ENCODE data around the gene UBE2H. TPM values are rescaled to one million over a fixed set of nuclear protein-coding genes. Genes with fewer than 3 reads are reported as not detected.
"Not testable (repeated sequence)": the region's sequence is repeated elsewhere in the genome, so short reads cannot be mapped to it uniquely, and the experiment has no call there.

The UBE2H gene
- polyA plus RNA-seq, 1 donor, result 45.5 TPM

DNA sequence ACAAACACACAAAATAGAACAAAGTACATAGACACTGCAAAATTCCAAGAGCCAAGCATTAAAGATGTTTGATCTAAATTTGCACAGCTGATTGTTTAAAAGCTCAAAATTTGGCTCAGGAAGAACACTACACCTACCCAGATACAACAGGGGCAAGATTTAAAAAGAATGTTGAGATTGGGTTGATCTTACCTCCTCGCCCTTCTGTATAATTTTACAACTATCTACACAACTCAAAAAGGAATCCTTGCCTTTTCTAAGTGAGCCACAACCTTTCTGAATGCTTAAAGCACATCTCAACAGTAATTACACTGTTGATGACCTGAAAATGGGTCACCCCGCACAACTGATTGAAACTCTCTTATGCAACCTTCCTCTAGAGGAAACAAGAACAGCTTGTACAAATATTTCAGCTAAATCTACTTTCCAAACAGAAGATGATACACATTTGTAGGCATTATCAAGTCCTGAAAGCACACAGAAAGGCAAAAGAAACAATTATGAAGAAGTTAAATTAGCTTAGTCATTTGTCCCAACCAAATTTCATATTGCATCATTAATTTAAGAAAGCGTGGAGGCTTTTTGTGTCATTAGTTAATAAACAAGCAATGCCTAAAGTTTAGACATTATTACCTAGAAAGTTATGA, 75.5 kb downstream of the UBE2H start:
- Histone ChIP-seq H3K4me1 (ENCODE audit: control insufficient read depth, insufficient read depth, low read length) (no peaks in the 10 kb centered on the region), H3K9me3 (ENCODE audit: control insufficient read depth, low read depth, low read length) (no peaks in the 10 kb centered on the region)
- WGBS (ENCODE audit: insufficient coverage, low lambda C conversion rate), result 92% methylated on average over 2 of the region's 3 CpGs

DNA sequence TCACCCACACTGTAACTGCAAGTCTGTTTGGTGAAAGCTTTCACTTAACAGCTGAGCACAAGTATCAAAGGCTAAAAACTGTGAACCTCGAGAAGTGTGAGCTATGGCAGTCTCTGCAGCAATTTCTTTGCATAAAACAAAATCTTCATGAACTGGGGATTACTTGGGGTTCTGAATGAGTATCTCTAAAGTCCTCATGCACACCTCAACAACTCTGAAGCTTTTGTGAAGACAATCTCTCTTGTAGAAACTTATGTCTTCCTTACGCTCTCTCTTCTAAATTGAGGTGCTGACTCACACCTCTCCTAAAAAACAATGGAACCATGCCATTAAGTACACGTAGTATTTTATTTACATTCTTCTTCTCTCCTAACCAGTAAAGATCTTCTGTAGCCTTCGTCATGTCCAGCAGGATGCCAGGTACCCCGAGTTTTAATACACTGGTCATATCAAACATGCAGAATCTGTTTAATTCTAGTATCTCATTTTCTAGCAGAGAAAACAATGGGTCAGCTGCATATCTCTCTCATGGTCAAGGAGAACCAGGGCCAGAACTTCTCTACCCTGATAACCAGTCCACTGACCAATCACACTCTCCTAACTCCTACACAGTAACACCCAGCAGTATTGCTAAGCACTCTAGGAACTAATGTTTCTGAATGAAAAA, 76.9 kb downstream of the UBE2H start:
- H3K4me3 ChIP-seq (ENCODE audit: low read length), result no peak overlapping the region
- H3K27me3 ChIP-seq (ENCODE audit: control insufficient read depth, insufficient read depth, low read length), result no peaks in the 10 kb centered on the region
- peaks cover 20% of the 10 kb centered on the region for H3K36me3 ChIP-seq (ENCODE audit: control insufficient read depth, insufficient read depth, low read length)
- H3K4me1 ChIP-seq (ENCODE audit: control insufficient read depth, insufficient read depth, low read length), result no peaks in the 10 kb centered on the region
- no peak for DNase-seq
- no peak overlapping the region for H3K27ac ChIP-seq (ENCODE audit: low read length)
- no peaks in the 10 kb centered on the region for H3K9me3 ChIP-seq (ENCODE audit: control insufficient read depth, low read depth, low read length)
- 79% methylated on average over 2 of the region's 5 CpGs for WGBS (ENCODE audit: insufficient coverage, low lambda C conversion rate)

More for the DNA sequence above, 75.5 kb downstream of the UBE2H start:
- H3K27me3 ChIP-seq (ENCODE audit: control insufficient read depth, insufficient read depth, low read length), result no peaks in the 10 kb centered on the region
- no peak overlapping the region for H3K4me3 ChIP-seq (ENCODE audit: low read length)
- peaks cover 22% of the 10 kb centered on the region for H3K36me3 ChIP-seq (ENCODE audit: control insufficient read depth, insufficient read depth, low read length)
- H3K27ac ChIP-seq (ENCODE audit: low read length), result no peak overlapping the region
- DNase-seq, result no peak

DNA sequence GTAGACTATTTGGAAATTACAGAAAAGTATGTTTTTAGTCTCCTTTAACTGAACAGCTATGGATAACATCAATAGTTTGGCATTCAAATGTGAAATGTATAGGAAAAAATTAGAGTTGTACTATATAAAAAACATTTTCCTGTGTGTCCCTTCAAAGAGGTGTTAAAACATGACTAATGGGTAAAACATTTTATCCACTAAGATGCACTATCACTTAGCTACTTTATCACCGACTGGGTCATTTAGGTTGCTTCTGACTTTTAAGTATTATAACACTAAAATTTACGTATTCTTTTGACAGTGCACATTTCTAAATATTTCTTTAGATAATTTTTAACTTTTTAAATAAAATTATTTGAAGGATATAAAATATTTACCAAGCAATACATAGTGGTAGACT, 77.6 kb downstream of the UBE2H start:
- 75% methylated on average over 2 of the region's 2 CpGs for WGBS (ENCODE audit: insufficient coverage, low lambda C conversion rate)
- no peak overlapping the region for H3K4me3 ChIP-seq (ENCODE audit: low read length)
- H3K27ac ChIP-seq (ENCODE audit: low read length), result no peak overlapping the region
- no peak for DNase-seq
- H3K36me3 ChIP-seq (ENCODE audit: control insufficient read depth, insufficient read depth, low read length), result peaks cover 23% of the 10 kb centered on the region
- no peaks in the 10 kb centered on the region for H3K9me3 ChIP-seq (ENCODE audit: control insufficient read depth, low read depth, low read length)
- no peaks in the 10 kb centered on the region for H3K27me3 ChIP-seq (ENCODE audit: control insufficient read depth, insufficient read depth, low read length)
- H3K4me1 ChIP-seq (ENCODE audit: control insufficient read depth, insufficient read depth, low read length), result no peaks in the 10 kb centered on the region

DNA sequence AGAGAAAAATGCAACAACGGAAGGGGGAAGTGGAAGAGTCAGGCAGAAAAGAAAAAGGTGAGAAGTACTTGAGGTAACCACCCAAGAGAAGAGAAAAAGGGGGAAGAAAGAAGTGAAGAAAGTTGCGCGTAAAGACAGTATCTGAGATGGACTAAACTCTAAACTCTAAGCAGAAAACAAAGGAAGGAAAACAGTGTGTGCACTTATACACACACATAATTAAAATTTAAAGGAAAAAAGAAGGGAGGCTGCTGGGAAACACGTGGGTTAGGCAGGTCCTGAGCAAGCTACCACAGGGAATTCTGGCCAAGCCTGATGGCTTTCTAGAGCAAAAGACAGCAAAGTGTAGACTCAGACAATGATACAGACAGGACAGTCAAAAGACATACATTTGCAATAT, 78.0 kb downstream of the UBE2H start:
- WGBS (ENCODE audit: insufficient coverage, low lambda C conversion rate), result 100% methylated on average over 3 of the region's 4 CpGs
- no peaks in the 10 kb centered on the region for H3K4me1 ChIP-seq (ENCODE audit: control insufficient read depth, insufficient read depth, low read length)
- H3K27ac ChIP-seq (ENCODE audit: low read length), result no peak overlapping the region

DNA sequence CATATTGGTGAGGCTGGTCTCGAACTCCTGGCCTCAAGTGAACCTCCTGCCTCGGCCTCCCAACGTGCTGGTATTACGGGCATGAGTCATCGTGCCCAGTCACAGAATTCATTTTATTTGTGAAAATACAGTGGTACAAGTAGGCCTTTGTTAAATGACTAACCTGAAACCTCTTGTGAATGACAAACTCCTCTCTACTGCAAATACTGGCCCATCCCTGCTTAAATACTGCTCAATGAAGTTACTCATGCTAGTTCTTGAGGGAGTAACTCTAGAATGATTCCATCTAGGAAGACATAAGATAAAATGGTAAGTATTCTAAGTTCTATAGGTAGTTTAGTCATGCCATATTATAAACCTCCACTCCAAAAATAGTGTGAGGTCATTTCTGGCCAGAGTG, 80.7 kb downstream of the UBE2H start:
- DNase-seq, result no peak
- H3K36me3 ChIP-seq (ENCODE audit: control insufficient read depth, insufficient read depth, low read length), result peaks cover 9% of the 10 kb centered on the region
- no peaks in the 10 kb centered on the region for H3K4me1 ChIP-seq (ENCODE audit: control insufficient read depth, insufficient read depth, low read length)
- H3K9me3 ChIP-seq (ENCODE audit: control insufficient read depth, low read depth, low read length), result no peaks in the 10 kb centered on the region
- H3K27me3 ChIP-seq (ENCODE audit: control insufficient read depth, insufficient read depth, low read length), result no peaks in the 10 kb centered on the region
- H3K4me3 ChIP-seq (ENCODE audit: low read length), result no peak overlapping the region
- H3K27ac ChIP-seq (ENCODE audit: low read length), result no peak overlapping the region
- no CpG with 5 or more reads among the region's 5 CpGs for WGBS (ENCODE audit: insufficient coverage, low lambda C conversion rate)

More for the DNA sequence above, 78.0 kb downstream of the UBE2H start:
- peaks cover 23% of the 10 kb centered on the region for H3K36me3 ChIP-seq (ENCODE audit: control insufficient read depth, insufficient read depth, low read length)
- DNase-seq, result no peak
- H3K4me3 ChIP-seq (ENCODE audit: low read length), result no peak overlapping the region
- no peaks in the 10 kb centered on the region for H3K27me3 ChIP-seq (ENCODE audit: control insufficient read depth, insufficient read depth, low read length)
- no peaks in the 10 kb centered on the region for H3K9me3 ChIP-seq (ENCODE audit: control insufficient read depth, low read depth, low read length)

DNA sequence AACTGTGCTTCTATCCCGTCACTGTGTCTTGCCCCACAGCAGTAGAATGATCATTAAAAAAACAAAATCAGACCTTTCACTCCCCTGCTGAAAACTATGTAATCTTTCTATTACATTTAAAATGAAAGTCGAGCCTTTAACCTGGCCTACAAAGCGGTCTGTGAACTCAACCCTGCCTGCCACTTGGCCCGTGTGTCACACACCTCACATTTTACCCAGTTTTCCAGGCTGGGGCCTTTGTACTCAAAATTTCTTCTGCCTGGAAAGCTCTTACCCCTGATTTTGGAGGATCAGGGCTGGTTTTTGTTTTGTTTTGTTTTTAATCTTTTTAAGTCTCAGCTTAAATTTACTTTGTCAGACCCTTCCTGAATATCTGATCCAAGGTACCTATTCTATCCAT, 82.1 kb downstream of the UBE2H start:
- H3K4me3 ChIP-seq (ENCODE audit: low read length), result no peak overlapping the region
- no peaks in the 10 kb centered on the region for H3K9me3 ChIP-seq (ENCODE audit: control insufficient read depth, low read depth, low read length)
- H3K27me3 ChIP-seq (ENCODE audit: control insufficient read depth, insufficient read depth, low read length), result no peaks in the 10 kb centered on the region
- H3K27ac ChIP-seq (ENCODE audit: low read length), result no peak overlapping the region
- peaks cover 6% of the 10 kb centered on the region for H3K36me3 ChIP-seq (ENCODE audit: control insufficient read depth, insufficient read depth, low read length)
- WGBS (ENCODE audit: insufficient coverage, low lambda C conversion rate), result 100% methylated on average over 1 of the region's 4 CpGs
- no peaks in the 10 kb centered on the region for H3K4me1 ChIP-seq (ENCODE audit: control insufficient read depth, insufficient read depth, low read length)
- DNase-seq, result no peak

DNA sequence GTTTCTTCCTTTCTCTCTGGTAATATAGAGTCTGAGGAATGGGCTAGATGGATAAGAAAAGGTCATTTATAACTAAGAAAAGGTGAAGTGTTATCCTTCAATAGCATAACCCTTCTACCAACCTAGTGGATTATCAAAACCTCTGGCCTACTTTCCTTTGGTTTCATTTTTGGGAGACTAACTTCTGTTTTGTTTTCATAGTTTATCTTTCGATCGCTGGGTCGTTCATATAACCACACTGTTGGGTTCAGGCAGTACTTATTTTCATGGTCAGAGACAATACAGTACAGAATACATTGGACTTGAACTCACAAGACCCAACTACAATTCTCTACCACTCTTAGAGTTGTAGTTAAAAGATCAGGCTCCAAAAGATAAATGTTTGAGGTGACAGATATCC, 86.5 kb downstream of the UBE2H start:
- H3K27me3 ChIP-seq (ENCODE audit: control insufficient read depth, insufficient read depth, low read length), result no peaks in the 10 kb centered on the region
- no peak overlapping the region for H3K27ac ChIP-seq (ENCODE audit: low read length)
- 100% methylated on average over 1 of the region's 3 CpGs for WGBS (ENCODE audit: insufficient coverage, low lambda C conversion rate)
- H3K9me3 ChIP-seq (ENCODE audit: control insufficient read depth, low read depth, low read length), result no peaks in the 10 kb centered on the region
- H3K4me1 ChIP-seq (ENCODE audit: control insufficient read depth, insufficient read depth, low read length), result no peaks in the 10 kb centered on the region
- peaks cover 3% of the 10 kb centered on the region for H3K36me3 ChIP-seq (ENCODE audit: control insufficient read depth, insufficient read depth, low read length)
- DNase-seq, result no peak
- H3K4me3 ChIP-seq (ENCODE audit: low read length), result no peak overlapping the region

DNA sequence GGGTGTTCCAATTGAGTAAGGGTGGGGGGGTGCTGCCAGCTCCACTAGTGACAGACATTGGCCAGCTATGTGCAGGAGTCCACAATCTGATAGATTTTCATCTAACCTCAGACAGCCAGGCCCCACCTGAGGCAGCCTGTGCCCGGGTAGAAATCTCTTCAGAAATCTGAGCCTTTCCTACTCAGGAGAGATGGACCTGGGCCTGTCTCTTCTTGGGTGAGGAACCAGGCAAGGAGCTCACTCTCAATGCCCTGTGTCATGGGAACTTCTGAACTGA, 86.9 kb downstream of the UBE2H start:
- no peaks in the 10 kb centered on the region for H3K27me3 ChIP-seq (ENCODE audit: control insufficient read depth, insufficient read depth, low read length)
- H3K27ac ChIP-seq (ENCODE audit: low read length), result no peak overlapping the region
- DNase-seq, result no peak
- H3K4me1 ChIP-seq (ENCODE audit: control insufficient read depth, insufficient read depth, low read length), result no peaks in the 10 kb centered on the region
- no peaks in the 10 kb centered on the region for H3K9me3 ChIP-seq (ENCODE audit: control insufficient read depth, low read depth, low read length)
- WGBS (ENCODE audit: insufficient coverage, low lambda C conversion rate), result no CpG with 5 or more reads among the region's 1 CpG
- H3K36me3 ChIP-seq (ENCODE audit: control insufficient read depth, insufficient read depth, low read length), result peaks cover 3% of the 10 kb centered on the region
- no peak overlapping the region for H3K4me3 ChIP-seq (ENCODE audit: low read length)

DNA sequence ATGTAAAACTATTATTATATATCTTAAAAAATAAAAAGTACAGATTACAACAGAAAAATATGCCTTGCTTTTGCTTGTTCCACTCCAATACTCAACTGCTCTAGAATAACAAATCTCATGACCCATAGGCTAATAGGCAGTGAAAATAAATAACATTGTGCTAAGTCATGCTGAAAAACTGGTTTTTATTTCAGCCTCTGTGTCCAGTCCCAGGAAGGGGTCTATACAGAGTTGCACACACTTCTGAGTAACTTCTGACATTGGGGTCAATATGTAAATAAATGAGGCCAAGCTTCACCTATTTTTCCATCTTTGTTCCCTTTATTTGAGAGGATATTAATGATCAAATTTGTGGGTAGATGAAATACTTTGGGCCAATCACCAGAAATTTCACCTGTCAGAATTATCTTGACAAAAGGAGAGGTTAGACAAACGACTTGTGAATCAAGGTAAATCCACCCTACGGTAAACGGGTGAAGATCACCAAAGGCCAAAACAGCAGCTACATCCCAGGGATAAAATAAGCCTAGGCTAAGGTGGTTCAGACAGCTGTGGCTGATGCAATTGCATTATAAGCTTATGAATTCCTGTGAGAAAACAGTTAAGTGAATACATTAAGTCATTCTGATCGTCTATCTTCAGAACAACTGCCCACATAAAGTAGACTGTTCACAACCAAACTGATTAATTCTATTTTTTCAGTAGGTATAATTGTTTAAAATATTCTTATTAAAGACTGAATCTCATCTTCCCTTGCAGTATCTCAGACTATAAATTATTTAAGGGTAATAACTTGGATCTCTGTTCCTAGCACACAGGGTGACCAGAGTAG, 87.5 kb downstream of the UBE2H start:
- Histone ChIP-seq H3K4me1 (ENCODE audit: control insufficient read depth, insufficient read depth, low read length) (no peaks in the 10 kb centered on the region), H3K36me3 (ENCODE audit: control insufficient read depth, insufficient read depth, low read length) (no peaks in the 10 kb centered on the region), H3K27me3 (ENCODE audit: control insufficient read depth, insufficient read depth, low read length) (no peaks in the 10 kb centered on the region), H3K4me3 (ENCODE audit: low read length) (no peak overlapping the region), H3K27ac (ENCODE audit: low read length) (no peak overlapping the region), H3K9me3 (ENCODE audit: control insufficient read depth, low read depth, low read length) (no peaks in the 10 kb centered on the region)
- WGBS (ENCODE audit: insufficient coverage, low lambda C conversion rate), result 81% methylated on average over 3 of the region's 4 CpGs
- DNase-seq, result no peak

DNA sequence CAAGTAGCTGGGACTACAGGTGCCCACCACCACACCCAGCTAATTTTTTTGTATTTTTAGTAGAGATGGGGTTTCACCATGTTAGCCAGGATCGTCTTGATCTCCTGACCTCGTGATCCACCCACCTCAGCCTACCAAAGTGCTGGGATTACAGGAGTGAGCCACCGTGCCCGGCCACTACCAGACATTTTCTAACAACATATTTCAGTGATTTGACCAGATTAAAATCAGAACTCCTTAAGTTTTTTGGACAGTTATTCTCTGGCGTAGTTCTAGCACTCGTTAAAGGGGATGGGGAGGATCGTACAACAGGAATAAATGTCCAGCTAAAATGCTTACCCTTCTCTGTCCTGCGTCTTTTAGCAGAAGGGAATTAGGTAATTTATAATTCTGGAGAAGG, 88.1 kb downstream of the UBE2H start:
- H3K27ac ChIP-seq (ENCODE audit: low read length); DNase-seq; H3K4me3 ChIP-seq (ENCODE audit: low read length); H3K9me3 ChIP-seq (ENCODE audit: control insufficient read depth, low read depth, low read length); H3K27me3 ChIP-seq (ENCODE audit: control insufficient read depth, insufficient read depth, low read length); H3K36me3 ChIP-seq (ENCODE audit: control insufficient read depth, insufficient read depth, low read length); H3K4me1 ChIP-seq (ENCODE audit: control insufficient read depth, insufficient read depth, low read length): not testable (repeated sequence)
- WGBS (ENCODE audit: insufficient coverage, low lambda C conversion rate), result no CpG with 5 or more reads among the region's 8 CpGs
